IPS DF 4.7 (cell line): ENCODE results near the gene SLC28A1.
"Not testable (repeated sequence)": the region's sequence is repeated elsewhere in the genome, so short reads cannot be mapped to it uniquely, and the experiment has no call there.

Experiments
- DNase-seq: peaks from one replicate; pipeline ENCODE4 v3.0.0-alpha.2; 2013; ENCODE audit warnings: low spot score; ENCODE audit errors: extremely low read depth

The SLC28A1 gene

GRCh38 chr15:84909029-84909428 lies 24.6 kb downstream of the SLC28A1 start:
- no peak for DNase-seq

GRCh38 chr15:84909782-84910181 lies 25.3 kb downstream of the SLC28A1 start:
- no peak for DNase-seq

DNA sequence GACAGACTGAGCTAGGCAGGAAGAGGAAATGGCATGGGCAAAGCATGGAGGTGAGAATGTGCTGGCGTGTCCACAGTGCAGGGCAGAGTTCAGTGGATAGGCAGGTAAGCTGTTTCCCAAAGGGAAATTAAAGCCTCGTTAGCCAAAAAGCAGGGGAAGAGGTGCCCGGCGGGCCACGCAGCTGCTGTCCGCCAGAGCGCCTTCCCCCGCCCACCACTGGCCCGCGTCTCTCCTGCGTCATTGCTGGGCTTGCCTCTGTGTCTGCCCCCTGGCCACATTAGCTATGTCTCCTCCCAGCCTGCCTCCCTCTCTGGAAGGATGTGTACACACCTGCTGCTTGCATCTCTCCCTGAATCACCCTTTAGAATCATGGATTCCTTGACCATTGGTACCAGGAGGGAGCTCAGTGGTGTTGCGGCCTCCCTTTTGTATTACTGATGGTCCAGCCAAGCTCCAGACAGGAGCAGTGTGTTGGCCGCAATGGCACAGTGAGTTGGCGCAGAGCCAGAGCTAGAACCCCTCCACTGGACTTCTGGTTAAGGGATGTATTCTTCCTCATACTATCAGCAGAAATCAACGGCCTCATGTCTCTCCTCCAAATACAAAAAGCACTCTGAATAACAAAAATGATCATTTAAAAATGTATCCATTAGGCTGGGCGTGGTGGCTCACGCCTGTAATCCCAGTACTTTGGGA lies 26.6 kb downstream of the SLC28A1 start:
- no peak for DNase-seq

DNA sequence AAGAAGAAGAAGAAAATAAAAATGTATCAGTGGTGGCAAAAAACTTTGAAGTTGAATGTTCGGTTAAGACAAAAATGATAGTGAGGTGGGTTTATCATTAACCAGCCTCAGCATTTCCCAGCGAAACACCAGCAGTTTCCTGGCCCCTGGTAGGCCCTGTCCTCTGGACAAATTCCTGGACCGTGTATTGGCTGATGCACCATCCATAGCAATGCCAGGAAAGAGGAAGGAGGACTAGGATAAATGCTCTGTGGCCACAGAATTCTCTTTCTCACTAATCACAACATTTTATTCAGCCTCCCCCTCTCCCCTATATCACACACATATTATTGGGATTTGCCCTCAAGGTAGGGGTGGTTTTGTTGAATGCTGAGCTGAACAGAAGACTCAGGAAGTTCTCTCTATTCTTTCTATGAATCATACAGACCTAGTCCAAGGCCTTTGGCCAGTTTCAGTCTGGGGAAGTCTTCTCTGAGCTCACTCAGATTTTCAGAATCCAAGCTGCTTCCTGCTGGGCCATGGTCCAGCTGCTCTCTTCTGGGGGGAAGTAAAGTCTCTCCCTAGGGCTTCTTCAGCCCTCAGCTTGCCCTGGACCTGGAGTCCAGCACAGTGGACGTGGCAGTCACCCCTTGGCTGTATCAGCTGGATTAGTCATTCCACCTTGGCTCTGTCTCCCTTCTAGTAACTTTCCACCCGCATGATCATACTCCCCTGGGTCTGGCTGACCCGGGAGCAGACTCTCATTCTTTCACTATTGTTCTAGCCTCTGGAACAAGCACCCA lies 27.6 kb downstream of the SLC28A1 start:
- DNase-seq, result no peak

DNA sequence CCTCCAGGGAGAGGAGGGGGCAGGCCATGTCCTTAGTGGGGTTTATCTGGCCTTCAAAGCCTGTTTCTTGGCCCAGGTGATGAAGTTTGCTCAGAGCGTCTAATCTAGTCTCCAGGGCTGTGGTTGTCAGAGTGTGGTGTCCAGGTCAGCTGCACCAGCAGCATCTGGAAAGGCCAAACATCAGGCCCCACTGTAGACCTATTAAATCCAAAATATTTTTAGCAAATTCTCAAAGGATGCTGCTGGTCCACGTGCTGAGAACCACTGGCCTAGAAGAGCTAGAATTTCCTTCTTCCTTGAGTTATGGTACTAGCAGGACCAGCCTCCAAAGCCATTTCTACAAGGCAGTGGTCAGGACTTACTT lies 28.9 kb downstream of the SLC28A1 start:
- DNase-seq, result no peak

DNA sequence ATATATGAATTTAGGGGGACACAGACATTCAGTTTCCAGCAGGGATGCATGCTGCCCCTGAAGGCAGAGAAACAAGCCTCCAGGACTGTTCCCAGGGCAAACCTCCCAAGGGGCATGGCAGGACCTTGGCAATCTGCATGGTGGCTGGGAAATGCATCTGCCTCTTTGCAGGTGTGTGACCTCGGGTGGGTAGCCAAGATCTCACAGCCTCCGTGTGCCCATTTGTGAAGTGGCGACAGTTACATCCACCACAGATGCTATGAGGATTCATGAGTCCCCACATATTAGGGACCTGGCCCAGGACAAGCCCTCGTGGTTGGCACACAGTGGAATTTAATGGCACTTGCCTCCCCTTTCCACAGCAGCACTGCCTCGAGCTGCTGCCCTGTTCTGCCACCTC lies 29.9 kb downstream of the SLC28A1 start:
- no peak for DNase-seq

DNA sequence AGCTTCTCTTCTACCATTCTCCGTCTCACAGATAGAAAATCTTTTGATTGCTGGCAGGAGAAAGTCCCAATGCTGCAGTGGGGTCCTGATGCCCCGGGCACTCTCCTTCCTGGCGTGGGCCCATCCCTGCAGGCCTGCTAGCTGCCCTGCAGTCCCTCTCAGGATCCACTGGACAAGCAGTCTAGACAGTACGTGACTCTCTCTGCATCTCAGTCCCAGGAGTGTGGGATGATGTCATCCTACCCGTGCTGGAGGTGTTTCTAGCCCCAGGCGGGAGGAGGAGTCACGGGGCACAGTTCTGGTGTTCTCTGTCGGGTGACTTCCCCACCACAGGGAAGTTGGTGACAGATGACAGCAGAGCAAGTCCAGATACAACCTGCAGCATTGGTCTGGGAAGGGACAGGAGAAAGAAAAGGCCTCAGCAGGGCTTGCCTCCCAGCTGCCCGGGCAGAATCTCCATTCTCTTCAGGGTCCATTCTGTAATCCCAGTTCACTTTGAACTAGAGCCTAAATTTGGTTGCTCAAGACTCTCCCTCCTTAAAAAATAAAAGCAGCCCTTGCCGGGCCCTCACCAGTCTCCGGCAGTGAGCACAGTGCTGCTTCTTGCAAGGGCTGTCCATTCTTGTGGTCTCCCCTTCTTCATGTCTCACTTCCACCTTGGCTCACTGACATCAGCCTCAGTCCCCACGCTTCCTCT lies 30.6 kb downstream of the SLC28A1 start:
- DNase-seq, result no peak

- no peak for DNase-seq
These were observed 31.1 kb downstream of the SLC28A1 start for GRCh38 chr15:84915606-84915958.

DNA sequence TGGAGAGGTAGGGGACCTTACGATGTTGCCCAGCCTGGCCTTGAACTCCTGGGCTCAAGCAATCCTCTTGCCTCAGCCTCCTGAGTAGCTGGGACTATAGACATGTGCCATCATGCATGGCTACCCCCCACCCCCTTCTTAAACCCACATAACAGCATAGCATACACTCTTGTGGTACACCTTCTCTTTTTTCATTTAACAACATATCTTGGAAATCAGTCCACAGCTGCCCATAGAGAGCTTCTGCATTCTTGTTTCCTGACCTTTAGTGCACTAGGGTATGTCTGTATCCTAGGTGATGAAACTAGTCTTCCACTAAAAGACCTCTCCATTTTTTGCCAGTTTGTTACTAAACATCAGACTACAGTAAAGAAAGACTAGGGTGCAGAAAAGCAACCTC lies 33.0 kb downstream of the SLC28A1 start:
- DNase-seq, result no peak

DNA sequence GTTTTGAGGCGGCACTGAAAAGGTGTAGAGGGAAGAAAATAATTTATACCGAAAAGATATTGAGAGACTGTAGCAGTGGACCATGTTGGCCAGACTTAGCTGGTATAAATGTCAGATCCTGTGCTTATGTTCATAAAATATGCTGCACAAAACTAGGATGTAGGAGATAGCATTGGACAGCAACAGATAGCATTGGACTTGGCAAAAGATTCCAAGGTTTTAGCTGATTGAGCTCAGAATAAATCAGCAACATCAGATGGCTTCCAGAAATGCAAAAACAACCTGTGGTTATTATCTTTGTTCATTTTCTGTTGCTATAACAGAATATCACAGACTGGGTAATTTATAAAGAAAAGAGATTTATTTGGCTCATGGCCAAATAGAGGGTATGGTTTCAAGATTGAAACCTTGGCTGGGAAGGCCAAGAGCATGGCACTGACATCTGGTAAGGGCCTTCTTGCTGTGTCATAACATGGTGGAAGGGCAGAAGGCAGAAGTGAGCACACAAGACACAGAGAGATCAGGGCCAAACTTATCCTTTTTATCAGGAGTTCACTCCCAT lies 34.7 kb downstream of the SLC28A1 start:
- no peak for DNase-seq

- no peak for DNase-seq
These were observed 36.7 kb downstream of the SLC28A1 start for GRCh38 chr15:84921121-84921520.

DNA sequence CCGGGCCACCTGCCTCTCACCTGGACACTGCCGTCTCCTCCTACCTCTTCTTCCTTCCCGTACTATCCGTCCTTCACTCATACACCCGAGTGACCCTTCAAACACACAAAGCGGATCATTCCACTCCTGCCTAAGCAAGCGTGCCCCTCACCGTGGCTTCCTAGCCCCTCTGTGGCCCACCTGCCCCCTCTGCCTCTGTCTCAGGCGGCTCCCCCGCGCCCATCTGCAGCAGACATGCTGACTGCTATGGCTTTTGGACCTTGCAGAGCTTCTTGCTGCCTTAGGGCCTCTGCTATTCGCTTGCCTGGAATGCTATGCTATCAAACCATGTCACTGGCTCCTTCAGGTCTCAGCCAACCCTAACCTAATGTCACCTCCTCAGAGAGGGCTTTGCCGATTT lies 38.1 kb downstream of the SLC28A1 start:
- no peak for DNase-seq

DNA sequence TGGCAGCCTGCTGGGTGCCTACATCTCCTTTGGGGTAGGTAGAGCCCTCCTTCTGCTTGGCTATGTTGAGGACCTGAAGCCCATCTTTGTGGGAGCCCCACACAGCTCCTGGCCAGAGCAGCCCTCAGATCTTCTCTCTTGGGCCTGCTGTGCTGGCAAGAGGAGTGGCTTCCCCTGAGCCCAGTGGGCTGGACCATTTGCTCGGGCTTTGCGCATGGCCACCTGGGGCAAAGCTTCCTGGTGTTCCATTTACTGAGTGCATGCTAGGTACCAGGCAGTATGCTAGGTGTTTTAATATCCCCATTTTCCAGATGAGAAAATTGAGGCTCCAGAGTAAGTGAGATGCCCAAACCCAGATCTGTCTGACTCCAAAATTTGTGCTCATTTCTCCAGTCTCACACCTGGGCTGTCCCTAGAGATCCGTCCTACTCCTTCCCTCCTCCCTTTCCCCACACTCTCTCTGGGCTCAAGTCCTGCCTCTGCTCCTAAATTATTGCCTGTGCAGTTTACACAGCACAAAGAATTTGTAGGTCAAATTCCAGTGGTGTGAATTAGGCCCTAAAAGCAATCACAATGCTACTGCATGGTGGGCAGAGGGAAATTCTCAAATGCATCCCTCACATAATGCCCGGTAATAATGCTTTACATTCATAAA lies 39.7 kb downstream of the SLC28A1 start:
- no peak for DNase-seq

DNA sequence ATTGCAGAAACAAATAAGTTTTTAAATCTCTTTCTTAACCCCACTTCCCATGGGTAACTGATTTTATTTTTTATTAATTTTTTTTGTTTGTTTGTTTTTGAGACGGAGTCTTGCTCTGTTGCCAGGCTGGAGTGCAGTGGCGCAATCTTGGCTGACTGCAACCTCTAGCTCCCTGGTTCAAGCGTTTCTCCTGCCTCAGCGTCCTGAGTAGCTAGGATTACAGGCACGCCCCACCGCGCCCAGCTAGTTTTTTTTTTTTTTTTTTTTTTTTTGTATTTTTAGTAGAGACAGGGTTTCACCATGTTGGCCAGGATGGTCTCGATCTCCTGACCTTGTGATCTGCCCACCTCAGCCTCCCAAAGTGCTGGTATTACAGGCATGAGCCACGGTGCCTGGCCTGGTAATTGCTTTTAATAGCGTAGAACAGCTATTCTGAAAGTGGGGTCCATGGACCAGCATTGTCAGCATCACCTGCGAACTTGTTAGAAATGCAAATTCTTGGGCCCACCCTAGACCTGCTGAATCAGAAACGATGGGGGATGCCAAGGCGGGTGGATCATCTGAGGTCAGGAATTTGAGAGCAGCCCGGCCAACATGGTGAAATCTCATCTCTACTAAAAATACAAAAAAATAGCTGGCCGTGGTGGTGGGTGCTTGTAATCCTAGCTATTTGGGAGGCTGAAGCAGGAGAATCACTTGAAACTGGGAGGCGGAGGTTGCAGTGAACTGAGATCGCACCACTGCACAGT lies 40.5 kb downstream of the SLC28A1 start:
- not testable (repeated sequence) for DNase-seq

GRCh38 chr15:84925906-84926305 lies 41.4 kb downstream of the SLC28A1 start:
- DNase-seq, result no peak

DNA sequence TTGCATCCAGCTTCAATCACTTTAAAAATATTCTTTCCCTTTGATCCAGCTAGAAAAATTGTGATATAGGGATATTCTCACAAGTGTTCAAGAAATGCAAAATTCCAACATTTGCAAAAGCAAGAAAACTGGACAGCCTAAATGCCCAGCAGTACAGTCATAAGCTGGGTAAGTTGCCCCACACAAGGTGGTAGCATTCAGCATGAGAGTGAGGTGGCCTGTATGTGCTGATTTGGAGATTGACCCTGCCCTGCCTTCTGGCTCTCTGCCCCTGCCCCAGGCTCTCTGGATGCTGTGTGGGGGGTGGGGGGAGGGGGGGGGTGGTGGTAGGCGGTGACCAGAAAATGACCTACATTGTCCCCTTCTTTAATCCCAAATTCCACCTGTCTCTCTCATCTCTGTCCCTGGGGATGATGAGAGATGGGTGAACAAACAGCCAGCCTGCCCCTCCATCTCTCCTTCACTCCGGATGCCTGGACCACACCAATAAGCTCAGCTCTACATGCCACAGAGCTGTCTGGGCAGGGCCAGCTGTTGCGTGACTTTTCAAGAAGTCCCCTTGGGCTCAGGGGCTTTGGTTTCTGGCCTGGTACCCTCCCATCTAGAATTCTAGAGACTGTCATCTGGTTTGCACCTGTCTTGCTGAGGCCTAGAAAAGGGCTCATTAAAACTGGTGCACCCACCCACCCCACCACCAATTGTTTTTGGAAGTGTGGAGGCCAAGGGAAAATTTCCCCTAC lies 42.2 kb downstream of the SLC28A1 start:
- DNase-seq, result no peak

DNA sequence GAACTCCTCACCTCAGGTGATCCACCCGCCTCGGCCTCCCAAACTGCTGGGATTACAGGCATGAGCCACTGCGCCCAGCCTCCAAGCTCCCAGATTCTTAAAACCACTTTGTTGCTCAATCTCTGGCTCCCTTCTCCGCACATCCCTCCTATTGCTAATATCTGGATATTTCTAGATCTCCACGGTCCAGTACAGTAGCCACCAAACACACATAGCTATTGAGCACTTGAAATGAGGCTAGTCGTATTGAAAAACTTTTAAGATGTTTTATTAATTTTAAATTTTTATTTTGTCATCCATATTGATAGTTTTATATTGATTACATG lies 44.3 kb downstream of the SLC28A1 start:
- DNase-seq, result no peak

DNA sequence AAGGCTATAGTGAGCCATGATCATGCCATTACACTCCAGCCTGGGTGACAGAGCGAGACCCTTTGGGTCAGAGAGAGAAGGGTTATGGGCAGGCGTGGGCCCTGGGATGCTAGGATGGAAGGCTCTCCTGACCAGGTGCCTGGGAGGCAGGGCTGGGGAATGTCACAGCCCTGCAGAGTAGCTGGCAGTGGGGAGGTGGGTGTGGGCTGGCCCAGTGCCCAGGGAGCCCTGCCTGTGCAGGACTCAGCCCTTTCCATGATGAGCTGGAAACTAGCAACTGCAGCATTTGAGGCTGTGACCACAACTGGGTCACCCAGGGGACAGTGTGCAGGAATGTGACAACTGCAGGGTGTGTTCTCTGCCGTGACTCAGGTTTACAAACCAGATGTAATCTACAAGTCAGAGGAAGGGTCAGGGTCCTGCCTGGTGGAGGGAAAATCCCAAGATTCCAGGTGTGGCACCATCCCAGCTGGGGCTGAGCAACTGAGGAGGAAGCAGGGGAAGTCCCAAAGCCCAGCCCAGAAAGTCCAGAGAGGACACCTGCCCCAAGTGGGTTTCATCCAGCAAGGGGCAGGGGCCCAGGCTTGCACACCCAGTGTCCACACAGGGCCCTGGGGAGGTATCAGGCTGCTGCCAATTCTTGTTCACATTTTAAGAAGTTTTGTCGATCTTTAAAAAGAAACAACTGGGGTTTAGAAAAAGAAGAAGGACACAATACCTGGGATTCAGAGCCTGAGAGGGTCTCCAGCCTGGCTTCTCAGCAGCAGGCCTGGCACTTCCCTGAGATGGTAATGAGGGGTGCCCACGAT lies 45.5 kb downstream of the SLC28A1 start:
- DNase-seq, result no peak

DNA sequence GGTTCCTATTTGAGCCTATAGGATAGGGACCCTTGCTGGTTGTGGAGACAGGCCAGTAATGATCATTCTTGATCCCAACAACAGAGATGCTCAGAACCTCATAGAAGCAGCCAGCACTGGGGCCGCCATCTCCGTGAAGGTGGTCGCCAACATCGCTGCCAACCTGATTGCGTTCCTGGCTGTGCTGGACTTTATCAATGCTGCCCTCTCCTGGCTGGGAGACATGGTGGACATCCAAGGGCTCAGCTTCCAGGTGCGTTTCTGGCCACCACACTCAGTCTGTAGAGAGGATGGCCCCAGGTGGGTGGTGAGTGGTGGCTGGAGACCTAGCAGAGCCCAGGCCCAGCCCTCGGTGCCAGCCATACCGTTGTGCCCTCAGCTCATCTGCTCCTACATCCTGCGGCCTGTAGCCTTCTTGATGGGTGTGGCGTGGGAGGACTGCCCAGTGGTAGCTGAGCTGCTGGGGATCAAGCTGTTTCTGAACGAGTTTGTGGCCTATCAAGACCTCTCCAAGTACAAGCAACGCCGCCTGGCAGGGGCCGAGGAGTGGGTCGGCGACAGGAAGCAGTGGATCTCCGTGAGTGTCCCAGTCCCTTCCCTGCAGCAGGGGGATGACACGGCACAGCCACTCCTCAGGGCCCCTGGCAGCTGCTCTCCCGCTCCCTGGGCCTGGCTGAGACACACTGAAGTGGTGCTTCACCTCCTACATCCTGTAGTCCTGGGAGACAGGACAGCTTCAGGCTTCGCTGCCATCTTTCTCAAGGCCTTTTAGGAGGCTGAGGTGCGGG lies 50.7 kb downstream of the SLC28A1 start:
- no peak for DNase-seq
